T-helper 9 cell (primary cell): Measurements from ENCODE around the gene SLX9.

Experiments
- DNase-seq: peaks from one replicate; pipeline ENCODE4 v3.0.0-alpha.2; 2020
- total RNA-seq, 2 donors: gene quantifications; one replicate each; lab custom pipeline; 2026; lab: John Stamatoyannopoulos, UW

Gene SLX9
- 8.2 to 12.2 reads per million in 2 donors for total RNA-seq

DNA sequence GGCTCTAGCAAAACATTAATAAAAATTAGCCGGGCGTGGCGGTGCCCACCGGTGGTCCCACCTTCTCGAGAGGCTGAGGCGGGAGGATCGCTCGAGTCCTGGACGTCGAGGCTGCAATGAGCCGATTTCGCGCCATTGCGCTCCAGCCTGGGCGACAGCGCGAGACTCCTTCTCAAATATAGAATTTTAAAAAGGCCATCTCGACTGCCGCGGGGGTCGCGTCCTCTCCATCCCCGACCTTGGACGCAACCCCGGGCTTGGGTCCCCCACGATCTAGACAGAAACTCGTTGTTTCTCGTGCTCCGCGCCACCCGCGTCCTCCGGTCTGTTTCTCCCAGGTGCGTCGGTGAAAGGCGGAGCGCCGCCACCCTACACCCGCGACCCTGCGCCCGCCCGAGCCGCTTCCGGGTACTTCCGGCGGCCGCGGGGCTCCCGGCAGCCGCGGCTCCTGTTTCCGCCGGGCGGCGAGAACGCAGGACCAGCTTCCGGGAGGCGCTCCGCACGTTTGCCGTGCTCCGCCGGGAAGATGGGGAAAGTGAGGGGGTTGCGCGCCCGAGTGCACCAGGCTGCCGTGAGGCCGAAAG lies at the start of gene SLX9:
TSS of gene SLX9 (plus strand) at position 498 of the 584 bp plus-strand sequence. CDS start at position 527, 29 bp downstream.
- peak; percentile 67 for DNase-seq

DNA sequence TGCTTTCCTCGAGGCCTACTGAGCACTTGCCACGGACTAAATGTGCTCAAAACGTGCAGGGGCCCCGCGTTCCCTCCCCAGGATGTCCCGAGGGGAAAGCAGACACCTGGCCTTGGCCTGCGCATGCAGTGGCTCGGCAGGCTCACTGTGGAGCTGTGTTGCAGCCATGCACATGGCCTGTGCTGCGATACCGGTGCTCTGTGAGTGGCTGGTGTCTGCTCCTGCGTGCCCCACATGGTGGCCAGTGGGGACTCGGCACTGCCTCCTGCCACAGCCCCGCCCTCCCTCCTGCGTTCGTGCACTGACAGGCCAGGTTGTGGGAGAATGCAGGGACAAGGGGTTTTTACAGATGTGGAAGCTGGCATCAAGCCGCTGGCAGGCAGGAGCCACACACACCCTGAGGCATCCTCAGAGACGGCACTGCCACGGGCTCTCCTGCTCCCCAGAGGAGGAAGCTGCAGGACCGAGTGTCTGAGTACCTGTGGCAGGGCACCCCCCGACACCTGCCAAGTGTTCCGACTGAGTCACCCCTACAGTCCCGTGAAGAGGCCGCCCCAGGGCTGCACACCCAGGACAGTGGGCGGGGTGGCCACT lies 49.4 kb upstream of the SLX9 start:
- no peak for DNase-seq

DNA sequence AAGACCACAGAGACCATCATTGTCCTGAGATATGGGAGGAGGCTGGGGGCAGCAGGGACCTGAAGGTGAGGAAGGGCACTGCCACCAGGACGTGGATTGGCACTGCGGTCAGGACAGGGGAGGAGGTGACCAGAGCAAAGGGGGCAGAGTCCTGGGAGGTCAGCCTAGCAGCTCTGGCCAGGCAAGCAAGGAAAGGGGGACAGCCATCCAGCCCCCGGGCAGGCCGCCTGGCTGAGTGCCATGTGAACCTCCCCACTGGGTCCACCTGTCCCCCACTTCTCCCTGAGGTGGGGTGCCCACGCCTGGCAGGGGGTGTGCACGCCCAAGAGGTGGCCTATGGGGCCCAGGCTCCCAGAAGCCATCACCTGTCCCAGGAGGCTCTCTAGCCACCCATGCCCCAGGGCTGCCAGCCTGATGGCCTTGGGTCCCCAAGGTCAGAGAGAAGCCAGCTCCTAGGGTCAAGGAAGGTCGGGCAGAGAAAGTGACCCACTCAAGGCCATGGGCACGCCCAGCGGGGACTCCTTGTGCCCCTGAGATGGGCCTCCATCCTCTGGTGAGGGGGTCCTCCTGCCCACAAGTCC lies 48.8 kb upstream of the SLX9 start:
- DNase-seq = no peak

DNA sequence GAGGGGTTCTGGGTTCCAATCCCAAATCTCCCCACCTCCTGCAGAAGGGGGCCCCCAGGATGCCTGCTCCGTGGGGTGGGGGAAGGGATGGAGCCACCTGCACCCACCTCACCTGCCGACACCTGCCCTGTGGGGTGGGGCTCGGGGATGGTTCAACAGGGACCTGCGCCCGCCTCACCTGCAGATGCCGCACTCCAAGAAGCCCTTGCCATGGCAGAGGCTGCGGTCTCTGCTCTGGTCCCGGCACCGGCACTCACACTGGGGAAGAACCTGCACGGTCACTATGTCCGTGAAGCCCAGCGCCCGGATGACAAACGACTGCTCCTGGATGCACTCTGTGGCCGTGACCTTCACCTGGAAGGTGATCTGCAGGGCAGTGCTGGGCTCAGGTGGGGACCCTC lies 48.2 kb upstream of the SLX9 start:
- no peak for DNase-seq

DNA sequence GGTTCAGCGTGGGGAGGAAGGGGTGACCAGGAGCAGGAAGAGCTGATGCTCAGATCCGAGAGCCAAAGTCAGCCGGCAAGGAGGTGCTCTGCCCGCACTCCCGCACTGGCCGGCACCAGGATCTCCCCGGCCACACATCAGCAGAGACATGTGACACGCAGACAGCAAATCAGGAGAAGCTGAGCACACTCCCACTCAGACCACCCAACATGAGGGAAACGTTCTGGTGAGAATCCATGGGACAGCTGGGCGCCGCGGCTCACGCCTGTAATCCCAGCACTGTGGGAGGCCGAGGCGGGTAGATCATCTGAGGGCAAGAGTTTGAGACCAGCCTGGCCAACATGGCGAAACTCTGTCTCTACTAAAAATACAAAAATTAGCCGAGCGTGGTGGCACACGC lies 47.7 kb upstream of the SLX9 start:
- DNase-seq = no peak

DNA sequence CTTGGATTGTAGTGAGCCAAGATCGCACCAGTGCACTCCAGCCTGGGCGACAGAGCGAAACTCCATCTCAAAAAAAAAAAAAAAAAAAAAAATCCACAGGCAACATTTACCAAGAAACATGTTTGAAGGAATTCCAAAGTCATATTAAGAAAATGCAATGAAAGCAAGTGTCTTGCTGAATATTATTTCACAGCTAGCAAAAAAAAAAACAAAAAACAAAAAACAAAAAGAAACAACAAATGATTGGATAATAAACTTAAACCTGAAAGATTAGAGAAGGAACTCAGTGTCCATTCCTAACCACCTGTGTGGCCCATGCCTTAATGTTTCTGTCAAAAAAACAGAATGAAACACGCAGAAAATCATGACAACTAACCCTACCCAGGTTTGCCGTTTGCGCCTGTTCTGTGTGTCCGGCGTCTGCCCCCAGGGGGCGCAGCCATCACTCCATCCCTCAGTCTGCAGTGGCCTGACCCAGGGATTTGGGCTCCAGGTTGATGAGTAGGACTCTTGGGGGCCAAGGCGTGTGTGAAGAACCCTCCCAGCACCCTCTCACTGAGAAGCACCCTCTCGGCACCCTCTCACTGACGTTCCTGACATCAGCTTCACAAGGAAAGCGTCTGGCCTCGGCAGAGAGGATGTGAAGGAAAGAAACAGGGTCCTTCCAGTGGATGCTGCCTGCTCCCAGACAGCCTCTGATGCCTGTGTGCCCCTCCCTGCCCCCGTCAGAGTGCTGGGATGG lies 47.1 kb upstream of the SLX9 start:
- DNase-seq = peak; percentile 72

- DNase-seq = no peak
Observed at GRCh38 chr21:44893278-44893556, 46.6 kb upstream of the SLX9 start.

GRCh38 chr21:44893948-44894656 lies 45.7 kb upstream of the SLX9 start:
- DNase-seq = no peak

DNA sequence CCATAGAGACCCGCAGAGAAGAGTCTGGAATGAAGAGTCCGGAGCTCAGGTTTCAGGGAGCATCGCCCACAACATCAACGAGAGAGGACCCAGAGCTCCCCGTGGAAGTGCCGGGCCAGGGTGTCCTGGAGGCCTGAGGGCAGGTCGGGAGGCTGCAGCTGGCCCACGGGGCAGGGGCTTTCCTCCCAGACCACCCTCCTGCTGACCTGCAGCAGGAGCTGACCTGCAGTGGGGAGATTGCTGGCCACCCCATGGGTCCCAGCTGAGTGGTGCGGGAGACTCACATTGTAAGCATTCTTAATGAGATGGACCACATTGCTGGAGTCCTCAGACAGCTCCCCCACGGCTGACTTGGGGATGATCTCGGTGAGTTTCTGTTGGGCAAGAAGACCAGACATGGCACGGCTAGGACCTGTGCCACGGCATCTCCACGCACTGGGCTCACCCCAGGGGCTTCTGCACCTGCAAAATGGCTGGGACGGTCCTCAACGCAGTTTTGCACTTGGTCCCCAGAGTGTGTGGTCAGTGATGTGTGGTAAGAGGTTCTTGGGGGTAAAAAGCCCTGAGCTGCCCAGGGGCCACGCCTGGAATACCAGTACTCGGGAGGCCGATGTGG lies 45.0 kb upstream of the SLX9 start:
- no peak for DNase-seq

- no peak for DNase-seq
Observed at GRCh38 chr21:44895859-44896258, 44.0 kb upstream of the SLX9 start.

- DNase-seq = no peak
Observed at GRCh38 chr21:44896561-44897286, 43.1 kb upstream of the SLX9 start.

DNA sequence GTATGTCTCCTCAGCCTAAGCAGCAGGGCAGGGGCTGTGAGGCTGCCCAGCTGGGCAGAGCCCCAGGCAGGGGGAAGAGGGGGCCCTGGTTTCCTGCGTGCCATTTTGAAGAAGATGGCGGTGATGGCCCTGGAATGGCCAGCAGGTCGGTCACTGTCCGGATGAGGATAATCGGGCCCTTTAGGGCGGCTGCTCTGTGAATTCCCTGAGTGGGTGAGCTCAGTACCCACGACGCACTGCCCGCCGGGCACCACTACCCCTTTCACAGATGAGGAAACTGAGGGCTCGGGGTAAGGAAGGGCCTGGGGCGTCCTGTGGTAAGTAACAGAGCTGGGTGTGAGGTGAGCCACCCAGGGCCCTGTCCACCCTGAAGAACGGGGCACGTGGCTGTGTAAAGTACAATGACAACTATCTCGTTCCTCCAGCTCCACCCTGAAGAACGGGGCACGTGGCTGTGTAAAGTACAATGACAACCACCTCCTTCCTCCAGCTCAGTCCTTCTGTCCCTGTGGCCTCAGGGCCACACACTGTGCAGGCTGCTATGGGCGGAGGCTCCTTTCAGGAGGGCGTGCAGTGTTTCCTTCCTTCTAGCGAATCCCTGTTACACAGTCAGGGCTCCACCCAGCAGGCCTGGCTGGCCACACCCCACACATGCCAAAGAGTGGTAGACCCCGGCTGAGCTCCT lies 42.4 kb upstream of the SLX9 start:
- no peak for DNase-seq

DNA sequence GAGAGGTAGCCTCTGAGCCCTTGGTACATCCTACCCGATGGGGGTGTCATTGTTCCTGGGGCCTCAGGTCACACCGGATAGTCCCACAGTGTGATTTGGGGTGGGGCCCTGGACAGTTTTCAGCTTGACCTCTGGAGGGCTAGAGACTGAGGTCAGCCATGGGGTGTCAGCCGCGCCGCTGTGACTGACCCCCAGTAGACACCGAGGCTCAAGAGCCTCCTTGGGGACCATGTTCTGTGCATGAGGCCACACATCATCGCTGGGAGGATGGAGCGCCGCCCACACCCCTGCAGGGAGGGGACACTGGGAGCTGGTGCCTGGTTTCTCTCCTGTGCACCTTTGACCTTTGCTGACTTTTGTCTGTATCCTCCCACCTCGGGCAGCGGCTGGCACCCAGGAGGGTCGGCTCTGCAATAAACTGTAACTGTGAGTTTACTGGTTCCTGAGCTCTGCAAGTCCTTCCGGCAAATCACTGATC lies 41.8 kb upstream of the SLX9 start:
- DNase-seq = no peak

GRCh38 chr21:44898851-44899767 lies 40.7 kb upstream of the SLX9 start:
- DNase-seq = no peak

DNA sequence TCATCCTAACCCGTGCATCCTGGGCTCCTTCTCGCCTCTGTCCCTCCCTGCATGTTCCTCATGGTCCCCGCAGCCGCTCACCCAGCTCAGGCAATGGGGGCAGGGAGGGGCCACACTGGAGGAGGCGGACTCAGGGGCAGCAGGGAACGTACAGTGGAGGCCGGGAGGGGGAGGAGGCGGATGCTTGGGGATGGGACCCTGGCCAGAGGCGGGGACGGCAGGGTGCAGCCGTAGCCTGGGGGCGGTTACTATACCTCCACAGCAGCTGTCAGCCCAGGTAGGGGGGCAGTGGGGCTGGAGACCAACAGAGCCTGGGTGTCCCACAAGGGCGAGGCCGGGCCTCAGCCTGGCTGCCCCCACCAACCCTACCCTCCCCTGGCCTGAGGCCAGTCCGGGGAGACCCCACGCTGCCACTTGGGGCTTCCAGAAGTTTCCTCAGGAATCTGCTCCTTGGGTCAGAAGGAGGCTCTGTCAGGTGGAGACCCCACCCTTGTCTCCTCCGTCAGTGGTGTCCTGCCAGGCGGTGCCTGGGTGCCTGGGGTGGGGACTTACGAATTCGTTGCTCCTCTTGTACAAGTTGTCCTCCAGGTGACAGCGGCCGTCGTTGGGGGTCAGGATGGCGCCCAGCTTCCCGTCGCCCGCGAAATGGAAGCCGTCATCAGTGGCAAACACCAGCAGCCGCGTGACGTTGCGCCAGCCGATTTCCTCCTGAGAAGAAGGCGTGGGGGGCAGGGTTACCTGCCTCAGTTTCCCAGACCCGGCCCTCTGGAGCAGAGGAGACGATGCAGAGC lies 39.9 kb upstream of the SLX9 start:
- no peak for DNase-seq

- no peak for DNase-seq
Observed at GRCh38 chr21:44900559-44901251, 39.1 kb upstream of the SLX9 start.

DNA sequence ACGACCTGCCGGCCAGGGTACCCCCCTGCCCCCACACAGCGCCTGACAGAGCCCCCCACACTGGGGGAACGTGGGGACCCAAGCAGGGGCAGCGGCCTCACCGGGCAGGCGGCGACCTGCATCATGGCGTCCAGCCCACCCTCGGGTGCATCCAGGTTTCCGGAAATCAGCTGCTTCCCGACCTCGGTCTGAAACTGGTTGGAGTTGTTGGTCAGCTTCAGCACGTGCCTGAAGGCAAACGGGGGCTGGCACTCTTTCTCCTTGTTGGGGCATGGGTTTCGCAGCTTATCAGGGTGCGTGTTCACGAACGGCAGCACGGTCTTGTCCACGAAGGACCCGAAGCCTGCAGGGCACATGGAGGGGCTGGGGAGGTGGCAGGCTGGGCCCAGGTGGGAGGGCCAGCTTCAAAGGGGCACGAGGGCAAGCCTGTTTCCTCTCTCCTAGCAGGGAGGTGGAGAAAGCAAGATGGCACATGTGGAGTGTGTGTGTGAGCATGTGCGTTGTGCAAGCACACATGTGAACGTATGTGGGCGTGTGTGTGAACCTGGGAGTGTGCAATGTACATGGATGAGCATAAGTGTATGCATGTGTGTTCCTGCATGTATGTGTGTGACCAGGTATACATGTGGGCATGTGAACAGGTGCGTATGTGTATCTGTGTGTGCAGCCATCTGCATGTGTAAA lies 38.3 kb upstream of the SLX9 start:
- no peak for DNase-seq
